Osteoblast (primary cell): ENCODE data around the gene CYTIP. TPM values are rescaled to one million over a fixed set of nuclear protein-coding genes. Genes with fewer than 3 reads are reported as not detected.

Experiments used
- DNase-seq: peaks from one replicate; pipeline ENCODE4 v3.0.0; 2011; ENCODE audit warnings: low spot score, mixed read lengths; ENCODE audit not compliant: insufficient read length; ENCODE audit errors: missing footprints
- H2AFZ ChIP-seq: 2 replicates; pipeline ENCODE4 v1.6.0; 2011; ENCODE audit warnings: mild to moderate bottlenecking, low read length
- H3K27ac ChIP-seq: 2 replicates; pipeline ENCODE4 v1.5.1; 2011; ENCODE audit warnings: mild to moderate bottlenecking, low read depth, low read length, moderate library complexity
- H3K27me3 ChIP-seq: 2 replicates; pipeline ENCODE4 v1.6.0; 2012; ENCODE audit warnings: mild to moderate bottlenecking, control low read depth, inconsistent platforms, low read length, moderate library complexity; ENCODE audit not compliant: insufficient read depth
- H3K36me3 ChIP-seq: 2 replicates; pipeline ENCODE4 v1.5.1; 2011; ENCODE audit warnings: mild to moderate bottlenecking, low read length, control low read depth, moderate library complexity; ENCODE audit not compliant: insufficient read depth
- H3K4me1 ChIP-seq: 2 replicates; pipeline ENCODE4 v1.5.1; 2011; ENCODE audit warnings: mild to moderate bottlenecking, low read length, control low read depth, moderate library complexity; ENCODE audit not compliant: insufficient read depth
- H3K4me2 ChIP-seq: 2 replicates; pipeline ENCODE4 v1.6.0; 2011; ENCODE audit warnings: mild to moderate bottlenecking, low read length; ENCODE audit not compliant: insufficient read depth
- H3K4me3 ChIP-seq: fragments of 200-600 bp; sonication (generic); 3 replicates; pipeline ENCODE4 v1.5.1; 2012; ENCODE audit warnings: mild to moderate bottlenecking, low read length, inconsistent platforms; ENCODE audit not compliant: insufficient read depth
- H3K79me2 ChIP-seq: 2 replicates; pipeline ENCODE4 v1.6.0; 2012; ENCODE audit warnings: mild to moderate bottlenecking, low read length, control low read depth, inconsistent platforms; ENCODE audit not compliant: insufficient read depth
- H3K9me3 ChIP-seq: 2 replicates; pipeline ENCODE4 v1.5.1; 2011; ENCODE audit warnings: low read depth, low read length, control low read depth
- H4K20me1 ChIP-seq: 2 replicates; pipeline ENCODE4 v1.6.0; 2012; ENCODE audit warnings: mild to moderate bottlenecking, low read length, control low read depth; ENCODE audit not compliant: insufficient read depth
- CTCF ChIP-seq: IDR thresholded peaks from 2 replicates; pipeline ENCODE4 v1.5.1; 2011; ENCODE audit warnings: mild to moderate bottlenecking, low read depth, low read length, moderate library complexity; ENCODE audit errors: extremely low read depth
- total RNA-seq: library from RNA; depleted of rRNA; stranded (reverse); fragments of >200 nt; gene quantifications from 2 replicates; pipeline ENCODE4 v1.2.3, GENCODE V29; 2012

Gene CYTIP
- total RNA-seq, result 1.2 and 1.4 TPM in 2 replicates

DNA sequence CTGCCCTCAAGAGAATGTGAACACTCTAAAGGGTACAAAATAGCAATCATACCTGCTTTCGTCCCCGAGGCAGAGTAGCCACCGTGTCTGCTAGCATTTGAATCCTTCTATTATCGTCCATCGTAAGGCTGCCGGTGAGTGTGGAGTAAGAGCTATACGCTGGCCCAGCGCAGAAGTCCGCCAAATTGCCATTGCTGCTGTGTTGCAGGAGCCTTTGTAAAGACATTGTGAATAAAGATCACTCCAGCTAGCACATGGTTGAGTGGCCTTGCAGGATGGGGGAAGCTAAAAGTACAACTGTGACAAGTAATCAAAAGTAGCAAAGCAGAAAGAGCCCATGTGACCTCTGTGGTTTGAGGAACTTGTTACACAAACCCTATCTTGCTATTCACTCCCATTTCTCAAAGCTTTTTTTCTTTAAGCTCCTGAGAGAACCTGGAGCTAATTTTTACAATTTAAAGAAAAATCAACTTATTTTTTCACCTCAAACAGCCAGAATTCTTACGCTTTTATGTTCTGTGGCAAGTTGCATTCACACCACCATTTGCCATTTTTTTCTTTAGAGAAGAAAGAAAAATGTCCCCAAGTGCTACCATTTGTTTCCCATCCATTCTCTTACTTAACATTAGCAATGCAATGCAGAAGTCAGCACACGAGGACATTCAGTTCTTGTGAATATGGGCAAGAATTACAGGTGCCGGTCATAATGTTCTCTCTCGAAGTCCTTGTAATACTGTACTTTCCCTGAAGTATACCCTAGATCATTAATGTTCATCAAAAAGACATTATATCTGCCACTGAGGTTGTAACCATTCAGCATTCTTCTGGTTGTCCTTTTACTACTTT is at the start of gene CYTIP:
Gene CYTIP (minus strand): TSS at position 295 of the 846 bp plus-strand sequence. CDS start 69 bp downstream, at position 226.
- Histone ChIP-seq H3K4me1 (peaks cover 3% of the 10 kb centered on the region), H4K20me1 (no peaks in the 10 kb centered on the region), H3K79me2 (no peaks in the 10 kb centered on the region), H3K27me3 (peaks cover 20% of the 10 kb centered on the region), H3K9me3 (no peaks in the 10 kb centered on the region), H2AFZ (no peak within 1 kb of the TSS), H3K36me3 (no peaks in the 10 kb centered on the region), H3K27ac (no peak within 1 kb of the TSS), H3K4me2 (no peak within 1 kb of the TSS), H3K4me3 (no peak within 1 kb of the TSS)
- TF ChIP-seq CTCF, result no peak
- peak; percentile 13 for DNase-seq

- Histone ChIP-seq H3K79me2 (no peaks in the 10 kb centered on the region), H3K27me3 (no peaks in the 10 kb centered on the region), H3K4me1 (peaks cover 19% of the 10 kb centered on the region)
These were observed 48.4 kb upstream of the CYTIP start for GRCh38 chr2:157492189-157492773.

DNA sequence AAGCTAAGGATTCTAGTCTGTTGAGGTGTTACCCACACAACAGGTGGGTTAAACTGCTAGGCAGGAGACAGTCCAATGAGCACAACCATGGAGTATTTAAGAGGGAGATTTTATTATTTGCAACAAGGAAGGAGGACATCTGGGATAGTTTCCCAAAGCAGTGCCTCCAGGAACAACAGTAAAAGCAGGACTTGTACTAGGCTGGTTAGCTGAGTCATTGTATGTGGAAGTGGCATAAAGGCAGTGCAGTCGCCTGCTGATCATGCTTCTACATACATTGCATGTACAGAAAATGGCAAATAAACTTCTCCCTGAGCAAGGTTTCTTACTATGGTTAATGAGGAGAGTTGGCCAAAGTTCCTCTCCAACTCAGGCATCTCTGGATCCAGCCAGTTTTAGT is 46.1 kb upstream of the CYTIP start:
- Histone ChIP-seq H3K27me3 (no peaks in the 10 kb centered on the region), H4K20me1 (no peaks in the 10 kb centered on the region), H3K9me3 (no peaks in the 10 kb centered on the region), H3K4me3 (no peak overlapping the region), H3K79me2 (no peaks in the 10 kb centered on the region), H3K4me2 (no peak overlapping the region), H3K27ac (no peak overlapping the region), H3K4me1 (peaks cover 28% of the 10 kb centered on the region), H2AFZ (no peak overlapping the region), H3K36me3 (no peaks in the 10 kb centered on the region)
- no peak for TF ChIP-seq CTCF
- peak; percentile 54 for DNase-seq

More at GRCh38 chr2:157492189-157492773, 48.4 kb upstream of the CYTIP start:
- Histone ChIP-seq H3K9me3 (no peaks in the 10 kb centered on the region), H3K4me3 (no peak overlapping the region), H3K4me2 (no peak overlapping the region), H4K20me1 (no peaks in the 10 kb centered on the region), H3K36me3 (no peaks in the 10 kb centered on the region), H2AFZ (no peak overlapping the region), H3K27ac (no peak overlapping the region)
- peak; percentile 78 for TF ChIP-seq CTCF
- peak; percentile 52 for DNase-seq

DNA sequence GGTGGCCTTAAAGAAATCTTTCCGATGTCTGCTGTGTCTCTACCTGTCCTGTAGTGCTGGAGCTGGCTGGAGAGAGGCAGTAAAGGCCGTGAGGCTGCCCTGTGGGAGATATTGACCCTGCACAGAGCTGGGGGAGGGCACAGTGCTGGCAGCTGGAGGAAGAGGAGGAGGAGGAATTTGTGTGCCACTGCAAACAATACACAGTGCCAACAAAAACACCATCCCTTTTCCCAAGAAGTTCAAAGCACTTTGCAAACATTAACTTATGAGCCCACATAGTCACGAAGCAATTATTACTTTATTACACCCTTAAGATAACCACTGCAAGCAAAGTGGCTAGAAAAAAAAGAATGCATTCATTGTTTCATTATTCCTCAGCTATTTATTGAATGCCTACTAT is 45.0 kb upstream of the CYTIP start:
- Histone ChIP-seq H3K4me3 (no peak overlapping the region), H3K36me3 (no peaks in the 10 kb centered on the region), H3K4me1 (peaks cover 28% of the 10 kb centered on the region), H3K27me3 (no peaks in the 10 kb centered on the region), H3K27ac (no peak overlapping the region), H3K4me2 (no peak overlapping the region), H3K79me2 (no peaks in the 10 kb centered on the region), H2AFZ (no peak overlapping the region), H4K20me1 (no peaks in the 10 kb centered on the region), H3K9me3 (no peaks in the 10 kb centered on the region)
- no peak for TF ChIP-seq CTCF
- DNase-seq, result no peak
